HG03095 (cell line): ENCODE results near the gene ABLIM3.

Experiments
- ATAC-seq: cut with Tn5 transposase; IDR thresholded peaks from one replicate; pipeline ENCODE4 v1.9.1; 2021; ENCODE audit warnings: moderate library complexity; ENCODE audit not compliant: unreplicated experiment

The ABLIM3 gene

GRCh38 chr5:149156435-149157083 is 15.3 kb downstream of the ABLIM3 start:
- ATAC-seq = no peak

- ATAC-seq = no peak
Measured at GRCh38 chr5:149157330-149157729, 16.0 kb downstream of the ABLIM3 start.

- no peak for ATAC-seq
Measured at GRCh38 chr5:149160291-149160787, 19.0 kb downstream of the ABLIM3 start.

DNA sequence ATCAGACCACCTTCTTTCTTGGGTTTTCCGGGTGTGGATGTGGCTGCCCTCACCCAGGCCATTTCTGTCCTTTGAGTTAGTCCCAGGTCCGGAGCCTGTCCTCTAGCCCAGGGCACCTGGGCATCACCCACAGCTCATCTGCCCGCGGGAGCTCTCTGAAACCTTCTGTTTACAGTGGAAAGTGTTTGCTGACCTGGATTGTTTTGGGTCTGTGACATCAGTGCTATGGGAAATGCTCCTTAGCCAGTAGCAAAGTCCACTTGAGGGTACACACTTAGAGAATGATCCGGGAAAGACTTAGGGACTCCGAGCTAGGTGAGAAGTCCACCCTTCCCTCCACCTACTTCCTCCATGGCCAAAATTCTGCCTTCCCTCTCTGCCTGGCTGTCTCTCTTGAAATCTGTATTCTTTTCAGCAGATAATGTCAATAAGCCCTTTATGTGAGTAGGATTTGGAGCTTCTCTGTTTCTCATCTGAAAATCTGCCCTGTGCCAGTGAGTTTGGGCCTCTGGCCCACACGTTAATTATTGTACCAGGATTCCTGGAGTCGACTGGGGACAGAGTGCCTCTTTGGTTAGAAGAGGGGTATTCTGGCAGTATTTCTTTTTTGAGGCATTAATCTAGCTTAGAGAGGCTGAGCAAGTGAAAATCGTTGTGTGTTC is 19.9 kb downstream of the ABLIM3 start:
- ATAC-seq = no peak

DNA sequence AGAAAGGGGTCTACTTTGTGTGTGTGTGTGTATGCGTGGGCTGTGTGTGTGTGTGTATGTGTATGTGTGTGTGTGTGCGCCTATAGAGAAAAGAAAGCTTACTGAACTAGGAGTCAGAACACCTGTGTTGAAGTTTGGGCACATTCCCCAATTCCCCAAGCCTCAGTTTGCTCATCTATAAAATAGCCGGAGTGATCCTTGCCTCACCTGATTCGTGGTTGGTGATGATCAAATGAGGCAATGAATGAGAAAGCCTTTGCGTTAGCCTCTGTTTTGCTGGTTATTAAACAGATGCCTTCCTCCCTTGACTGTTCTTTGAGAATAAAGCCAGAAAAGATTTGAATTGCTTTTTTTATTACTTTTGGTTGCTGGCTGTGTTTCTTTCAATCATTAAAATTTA is 20.6 kb downstream of the ABLIM3 start:
- no peak for ATAC-seq

GRCh38 chr5:149162401-149163084 is 21.2 kb downstream of the ABLIM3 start:
- ATAC-seq = peak; percentile 78

GRCh38 chr5:149164731-149165130 is 23.4 kb downstream of the ABLIM3 start:
- ATAC-seq = no peak

DNA sequence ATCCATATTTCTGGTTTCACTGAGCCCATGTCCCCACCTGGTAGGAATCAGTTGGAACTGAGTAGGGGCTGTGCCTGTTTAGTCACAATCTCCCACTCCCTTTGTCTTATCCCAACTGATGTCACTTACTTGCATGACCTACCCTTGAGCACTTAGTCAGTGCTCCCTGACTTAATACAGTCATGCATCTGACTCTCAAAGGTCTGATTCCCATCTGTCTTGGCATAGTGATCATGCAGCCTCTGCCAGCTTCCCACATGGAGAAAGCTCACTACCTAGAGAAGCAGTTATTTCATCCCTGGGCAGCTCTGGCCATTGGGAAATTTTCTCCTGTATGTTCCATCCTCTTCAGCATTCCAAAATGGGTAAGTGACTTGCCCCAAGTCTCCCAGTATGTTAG is 24.8 kb downstream of the ABLIM3 start:
- ATAC-seq = no peak

GRCh38 chr5:149166591-149167100 is 25.4 kb downstream of the ABLIM3 start:
- ATAC-seq = no peak

- no peak for ATAC-seq
Measured at GRCh38 chr5:149168276-149168906, 27.1 kb downstream of the ABLIM3 start.

GRCh38 chr5:149170299-149170698 is 29.0 kb downstream of the ABLIM3 start:
- ATAC-seq = no peak

- ATAC-seq = peak; percentile 68
Measured at GRCh38 chr5:149172261-149172660, 31.0 kb downstream of the ABLIM3 start.

GRCh38 chr5:149172709-149173505 is 31.6 kb downstream of the ABLIM3 start:
- ATAC-seq = no peak

- ATAC-seq = no peak
Measured at GRCh38 chr5:149174847-149175234, 33.5 kb downstream of the ABLIM3 start.

DNA sequence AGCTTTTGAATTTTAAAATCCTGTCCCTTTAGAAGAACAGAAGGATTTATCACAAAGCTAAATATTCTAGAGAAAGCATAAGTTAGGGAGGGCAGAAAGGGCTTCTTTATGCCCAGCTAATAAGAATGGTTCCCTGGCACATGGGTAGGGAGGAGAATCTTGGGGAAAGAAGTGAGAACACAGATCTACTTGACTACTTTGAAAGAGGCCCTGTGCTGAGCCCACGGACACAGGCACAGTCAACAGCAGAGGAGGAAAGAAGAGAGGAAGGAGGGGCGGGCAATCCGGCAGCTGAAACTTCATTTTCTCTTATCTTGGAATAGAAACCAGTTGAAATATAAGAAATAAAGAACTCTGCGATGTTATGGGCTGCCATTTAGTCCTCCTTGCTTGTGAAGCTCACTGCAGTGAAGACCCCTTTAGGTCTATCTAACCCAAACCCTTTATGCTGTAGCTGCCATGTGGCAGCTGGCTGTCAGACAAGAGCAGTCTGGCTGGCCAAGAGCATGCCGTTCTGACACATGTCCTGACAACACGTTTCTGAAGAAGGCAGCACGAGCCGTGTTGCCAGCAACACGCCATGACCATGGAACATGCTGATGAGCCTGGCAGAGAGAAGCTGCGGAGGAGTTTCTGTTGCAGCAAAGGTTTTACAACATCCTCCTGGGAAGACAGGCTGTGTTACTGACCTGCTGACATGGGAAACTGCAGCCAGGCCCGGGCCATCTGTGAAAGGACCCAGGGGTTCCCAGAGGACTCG is 34.2 kb downstream of the ABLIM3 start:
- no peak for ATAC-seq

DNA sequence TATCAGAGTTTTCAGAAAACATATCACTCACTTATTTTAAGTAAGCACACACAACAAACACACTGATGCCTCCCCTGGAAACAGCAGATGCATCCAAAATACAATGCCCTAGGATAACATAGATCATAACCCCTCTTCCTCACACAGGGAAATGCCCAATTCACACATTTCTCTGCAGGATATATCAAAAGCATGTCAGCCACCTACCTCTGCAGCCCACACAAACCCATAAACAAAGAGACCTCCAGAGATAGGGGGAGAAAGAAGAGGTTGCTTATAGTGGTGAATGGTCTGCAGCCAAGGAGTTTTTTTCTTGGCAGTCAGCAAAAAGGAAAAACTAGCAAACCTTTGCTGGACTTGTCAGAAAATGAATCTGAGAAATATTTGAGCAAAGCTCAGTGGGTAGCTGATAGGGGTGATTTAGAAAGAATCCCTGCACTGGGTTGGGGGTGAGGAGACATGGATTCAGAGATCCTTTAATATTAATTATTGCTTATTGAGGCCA is 36.1 kb downstream of the ABLIM3 start:
- no peak for ATAC-seq

- ATAC-seq = no peak
Measured at GRCh38 chr5:149177911-149178565, 36.7 kb downstream of the ABLIM3 start.

DNA sequence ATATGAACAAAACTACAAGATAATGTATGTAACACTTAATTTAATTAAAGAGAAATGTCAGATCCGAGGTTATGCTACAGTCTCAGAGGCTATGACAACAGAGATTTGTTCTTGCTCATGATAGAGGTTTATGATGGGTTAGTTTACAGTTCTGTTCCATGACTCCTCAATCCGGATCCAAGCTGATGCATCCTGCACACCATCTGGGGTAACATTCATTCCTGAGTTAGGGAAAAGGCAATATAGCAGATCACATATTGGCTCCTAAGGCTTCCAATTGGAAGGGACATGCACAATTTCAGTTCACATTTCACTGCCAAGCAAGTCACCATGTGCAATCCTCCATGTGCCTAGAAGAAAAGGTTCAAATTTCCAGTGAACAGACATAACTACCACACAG is 40.4 kb downstream of the ABLIM3 start:
- no peak for ATAC-seq

DNA sequence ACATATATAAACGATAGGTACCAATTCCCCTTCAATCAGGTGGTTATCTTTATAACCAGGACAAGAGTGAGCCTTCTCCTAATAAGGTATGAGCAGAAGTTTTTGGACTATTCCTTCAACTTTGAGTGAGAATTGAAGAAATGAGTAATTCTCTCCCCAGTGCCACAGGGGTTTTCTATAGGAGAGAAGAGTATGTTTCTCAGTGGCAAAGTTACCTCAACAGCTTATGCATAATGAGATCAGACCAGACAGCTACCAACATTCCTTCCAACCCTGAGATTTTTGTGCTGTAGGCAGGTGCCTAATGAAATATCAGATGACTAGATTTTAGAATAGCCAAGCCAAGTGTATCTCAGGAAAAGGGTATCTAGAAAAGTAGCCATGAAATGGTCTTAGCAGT is 40.9 kb downstream of the ABLIM3 start:
- ATAC-seq = no peak
